ENCODE data around the gene PIGR.

The PIGR gene

DNA sequence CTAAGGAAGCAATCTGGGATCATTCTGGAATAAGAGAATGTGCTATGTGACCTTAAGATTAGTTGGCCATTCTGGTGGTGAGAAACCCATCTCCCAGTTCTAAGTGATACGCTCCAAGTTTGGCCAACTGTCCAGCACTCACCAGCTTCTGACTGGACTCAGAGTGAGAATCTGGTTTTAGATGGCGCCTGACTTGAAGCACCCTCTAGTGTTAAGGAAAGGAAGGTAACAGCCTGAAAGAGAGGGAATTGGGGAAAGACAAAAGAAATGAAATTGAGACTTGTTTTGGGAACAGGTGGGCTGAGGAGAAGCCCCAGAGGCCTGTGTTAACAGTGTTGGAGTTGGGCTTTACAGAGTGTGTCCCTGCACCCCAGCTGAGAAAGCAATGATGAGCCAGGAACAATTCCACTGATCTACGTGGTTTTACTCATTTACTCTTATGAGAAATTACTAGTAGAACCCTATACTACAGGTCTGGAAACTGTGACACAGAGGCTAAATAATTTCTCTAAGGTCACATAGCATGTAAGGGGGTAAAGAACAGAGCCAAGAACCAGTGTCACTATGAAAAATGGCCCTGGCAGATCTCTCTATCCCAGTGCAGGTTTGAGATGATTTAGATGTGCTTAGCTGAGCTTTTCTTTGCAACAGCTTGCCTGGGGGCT lies 33.2 kb upstream of the PIGR start:
- DNase-seq (ENCODE audit: low read depth, low spot score) = no peak
- Histone ChIP-seq H3K27me3 (ENCODE audit: insufficient read depth, insufficient read length) (peaks cover 5% of the 10 kb centered on the region), H3K36me3 (ENCODE audit: insufficient read depth, insufficient read length, low read length) (no peaks in the 10 kb centered on the region), H3K4me3 (ENCODE audit: insufficient read length, low read depth) (no peak overlapping the region), H3K9ac (ENCODE audit: insufficient read length, low read depth) (no peak overlapping the region), H3K4me1 (ENCODE audit: insufficient read depth, insufficient read length) (no peaks in the 10 kb centered on the region), H3K9me3 (ENCODE audit: insufficient read depth, low read length) (no peaks in the 10 kb centered on the region)
- TF ChIP-seq SUZ12 (IDR thresholded peaks at IDR 0.05; ENCODE audit: extremely low read depth, insufficient read depth, insufficient read length) (no peak), ZNF274 (IDR thresholded peaks at IDR 0.05; ENCODE audit: low read depth, low read length) (no peak), YY1 (IDR thresholded peaks at IDR 0.05; ENCODE audit: insufficient read depth, insufficient read length) (no peak)

GRCh38 chr1:206978259-206978658 lies 32.0 kb upstream of the PIGR start:
- no peaks in the 10 kb centered on the region for H3K9me3 ChIP-seq (ENCODE audit: insufficient read depth, low read length)
- no peaks in the 10 kb centered on the region for H3K36me3 ChIP-seq (ENCODE audit: insufficient read depth, insufficient read length, low read length)
- H3K4me1 ChIP-seq (ENCODE audit: insufficient read depth, insufficient read length) = no peaks in the 10 kb centered on the region
- no peak overlapping the region for H3K9ac ChIP-seq (ENCODE audit: insufficient read length, low read depth)
- DNase-seq (ENCODE audit: low read depth, low spot score) = no peak
- TF ChIP-seq YY1 (IDR thresholded peaks at IDR 0.05; ENCODE audit: insufficient read depth, insufficient read length) = no peak
- no peak for TF ChIP-seq SUZ12 (IDR thresholded peaks at IDR 0.05; ENCODE audit: extremely low read depth, insufficient read depth, insufficient read length)
- TF ChIP-seq ZNF274 (IDR thresholded peaks at IDR 0.05; ENCODE audit: low read depth, low read length) = no peak
- no peak overlapping the region for H3K4me3 ChIP-seq (ENCODE audit: insufficient read length, low read depth)
- peaks cover 2% of the 10 kb centered on the region for H3K27me3 ChIP-seq (ENCODE audit: insufficient read depth, insufficient read length)

DNA sequence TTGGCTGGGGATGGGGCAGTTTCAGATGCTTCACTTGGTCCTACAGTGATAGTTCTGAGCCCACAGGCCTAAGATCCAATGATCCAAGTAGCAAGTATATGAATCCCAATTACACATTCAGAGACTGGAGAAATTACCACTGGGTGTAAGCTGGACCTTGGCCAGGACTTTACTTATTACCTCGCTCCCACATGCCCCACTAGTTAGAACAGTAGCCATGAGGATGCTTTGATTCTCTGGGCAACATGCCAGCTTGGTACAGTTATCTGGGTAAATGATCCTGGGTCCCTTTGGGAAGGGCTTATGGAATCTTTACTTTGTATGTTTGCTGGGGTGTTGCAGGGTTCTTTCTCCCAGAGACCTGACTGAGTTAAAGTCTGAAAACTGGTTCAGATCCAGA lies 29.0 kb upstream of the PIGR start:
- TF ChIP-seq YY1 (IDR thresholded peaks at IDR 0.05; ENCODE audit: insufficient read depth, insufficient read length) = no peak
- no peak for TF ChIP-seq ZNF274 (IDR thresholded peaks at IDR 0.05; ENCODE audit: low read depth, low read length)
- no peak for TF ChIP-seq SUZ12 (IDR thresholded peaks at IDR 0.05; ENCODE audit: extremely low read depth, insufficient read depth, insufficient read length)
- Histone ChIP-seq H3K4me3 (ENCODE audit: insufficient read length, low read depth) (no peak overlapping the region), H3K27me3 (ENCODE audit: insufficient read depth, insufficient read length) (no peaks in the 10 kb centered on the region), H3K9ac (ENCODE audit: insufficient read length, low read depth) (no peak overlapping the region), H3K9me3 (ENCODE audit: insufficient read depth, low read length) (no peaks in the 10 kb centered on the region), H3K36me3 (ENCODE audit: insufficient read depth, insufficient read length, low read length) (no peaks in the 10 kb centered on the region), H3K4me1 (ENCODE audit: insufficient read depth, insufficient read length) (no peaks in the 10 kb centered on the region)
- no peak for DNase-seq (ENCODE audit: low read depth, low spot score)

GRCh38 chr1:206974140-206974539 lies 27.9 kb upstream of the PIGR start:
- Histone ChIP-seq H3K27me3 (ENCODE audit: insufficient read depth, insufficient read length) (no peaks in the 10 kb centered on the region), H3K4me3 (ENCODE audit: insufficient read length, low read depth) (no peak overlapping the region), H3K9me3 (ENCODE audit: insufficient read depth, low read length) (no peaks in the 10 kb centered on the region), H3K36me3 (ENCODE audit: insufficient read depth, insufficient read length, low read length) (no peaks in the 10 kb centered on the region), H3K4me1 (ENCODE audit: insufficient read depth, insufficient read length) (no peaks in the 10 kb centered on the region), H3K9ac (ENCODE audit: insufficient read length, low read depth) (no peak overlapping the region)
- TF ChIP-seq ZNF274 (IDR thresholded peaks at IDR 0.05; ENCODE audit: low read depth, low read length) (no peak), SUZ12 (IDR thresholded peaks at IDR 0.05; ENCODE audit: extremely low read depth, insufficient read depth, insufficient read length) (no peak), YY1 (IDR thresholded peaks at IDR 0.05; ENCODE audit: insufficient read depth, insufficient read length) (no peak)
- DNase-seq (ENCODE audit: low read depth, low spot score) = no peak

DNA sequence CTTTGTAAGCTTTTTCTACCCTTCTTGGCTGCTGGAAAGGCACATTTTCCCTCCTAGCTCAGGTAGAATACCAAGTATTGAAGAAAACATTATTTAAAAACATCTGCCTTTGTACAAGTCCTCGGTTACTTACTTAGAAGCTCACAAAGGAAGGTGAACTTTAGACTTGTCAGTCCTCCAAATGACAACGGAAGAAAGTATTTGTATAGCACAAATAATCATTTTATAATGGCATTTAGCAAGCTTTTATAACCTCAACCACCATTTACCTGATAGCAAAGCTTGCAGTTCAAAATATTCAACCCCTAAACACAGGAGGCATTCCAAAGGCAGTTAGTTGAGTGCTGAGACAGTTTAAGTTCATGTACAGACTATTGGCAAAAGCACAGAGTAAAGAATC lies 26.5 kb upstream of the PIGR start:
- DNase-seq (ENCODE audit: low read depth, low spot score) = no peak
- H3K36me3 ChIP-seq (ENCODE audit: insufficient read depth, insufficient read length, low read length) = no peaks in the 10 kb centered on the region
- TF ChIP-seq SUZ12 (IDR thresholded peaks at IDR 0.05; ENCODE audit: extremely low read depth, insufficient read depth, insufficient read length) (no peak), ZNF274 (IDR thresholded peaks at IDR 0.05; ENCODE audit: low read depth, low read length) (no peak), YY1 (IDR thresholded peaks at IDR 0.05; ENCODE audit: insufficient read depth, insufficient read length) (no peak)
- H3K4me1 ChIP-seq (ENCODE audit: insufficient read depth, insufficient read length) = no peaks in the 10 kb centered on the region
- no peak overlapping the region for H3K4me3 ChIP-seq (ENCODE audit: insufficient read length, low read depth)
- H3K9me3 ChIP-seq (ENCODE audit: insufficient read depth, low read length) = no peaks in the 10 kb centered on the region
- H3K27me3 ChIP-seq (ENCODE audit: insufficient read depth, insufficient read length) = no peaks in the 10 kb centered on the region
- H3K9ac ChIP-seq (ENCODE audit: insufficient read length, low read depth) = no peak overlapping the region

GRCh38 chr1:206971029-206971655 lies 24.9 kb upstream of the PIGR start:
- Histone ChIP-seq H3K9ac (ENCODE audit: insufficient read length, low read depth) (no peak overlapping the region), H3K4me3 (ENCODE audit: insufficient read length, low read depth) (no peak overlapping the region), H3K27me3 (ENCODE audit: insufficient read depth, insufficient read length) (no peaks in the 10 kb centered on the region), H3K9me3 (ENCODE audit: insufficient read depth, low read length) (no peaks in the 10 kb centered on the region), H3K36me3 (ENCODE audit: insufficient read depth, insufficient read length, low read length) (no peaks in the 10 kb centered on the region), H3K4me1 (ENCODE audit: insufficient read depth, insufficient read length) (no peaks in the 10 kb centered on the region)
- no peak for DNase-seq (ENCODE audit: low read depth, low spot score)
- no peak for TF ChIP-seq ZNF274 (IDR thresholded peaks at IDR 0.05; ENCODE audit: low read depth, low read length)
- TF ChIP-seq SUZ12 (IDR thresholded peaks at IDR 0.05; ENCODE audit: extremely low read depth, insufficient read depth, insufficient read length) = no peak
- TF ChIP-seq YY1 (IDR thresholded peaks at IDR 0.05; ENCODE audit: insufficient read depth, insufficient read length) = no peak

DNA sequence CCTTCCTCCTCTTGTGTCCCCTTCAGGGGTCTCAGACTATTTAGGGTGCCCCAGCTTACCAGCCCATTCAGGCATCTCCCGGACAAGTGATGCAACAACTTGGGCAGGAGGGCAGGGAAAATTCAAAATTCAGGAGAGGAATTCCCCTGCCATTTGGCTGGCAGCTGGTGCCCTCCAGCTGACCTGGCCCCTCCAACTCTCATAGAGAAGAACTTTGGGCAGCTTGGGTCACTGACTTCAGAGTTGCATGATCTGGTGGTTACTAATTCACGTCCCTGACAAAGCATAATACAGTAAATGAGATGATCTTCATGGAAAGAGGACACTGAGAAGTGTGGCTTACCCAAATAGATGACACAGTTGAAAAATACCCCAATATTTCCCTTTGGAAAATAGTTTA lies 24.2 kb upstream of the PIGR start, which contains the start of gene FCAMR:
TSS of gene FCAMR (minus strand) at position 15 of the 400 bp plus-strand sequence. CDS start 335 bp downstream, outside the sequence.
- no peaks in the 10 kb centered on the region for H3K4me1 ChIP-seq (ENCODE audit: insufficient read depth, insufficient read length)
- no peaks in the 10 kb centered on the region for H3K27me3 ChIP-seq (ENCODE audit: insufficient read depth, insufficient read length)
- H3K9ac ChIP-seq (ENCODE audit: insufficient read length, low read depth) = no peak within 1 kb of the TSS
- no peaks in the 10 kb centered on the region for H3K9me3 ChIP-seq (ENCODE audit: insufficient read depth, low read length)
- no peak for DNase-seq (ENCODE audit: low read depth, low spot score)
- no peak for TF ChIP-seq ZNF274 (IDR thresholded peaks at IDR 0.05; ENCODE audit: low read depth, low read length)
- TF ChIP-seq SUZ12 (IDR thresholded peaks at IDR 0.05; ENCODE audit: extremely low read depth, insufficient read depth, insufficient read length) = no peak
- no peak for TF ChIP-seq YY1 (IDR thresholded peaks at IDR 0.05; ENCODE audit: insufficient read depth, insufficient read length)
- no peaks in the 10 kb centered on the region for H3K36me3 ChIP-seq (ENCODE audit: insufficient read depth, insufficient read length, low read length)
- H3K4me3 ChIP-seq (ENCODE audit: insufficient read length, low read depth) = no peak within 1 kb of the TSS

Measured in NT2/D1 (cell line).